IPS DF 4.7 (cell line): ENCODE results near the gene SMTN.
"Not testable (repeated sequence)": the region's sequence is repeated elsewhere in the genome, so short reads cannot be mapped to it uniquely, and the experiment has no call there.

Experiments
- DNase-seq: peaks from one replicate; pipeline ENCODE4 v3.0.0-alpha.2; 2013; ENCODE audit warnings: low spot score; ENCODE audit errors: extremely low read depth

The SMTN gene

GRCh38 chr22:31073125-31073524 lies 8.0 kb upstream of the SMTN start:
- DNase-seq: not testable (repeated sequence)

DNA sequence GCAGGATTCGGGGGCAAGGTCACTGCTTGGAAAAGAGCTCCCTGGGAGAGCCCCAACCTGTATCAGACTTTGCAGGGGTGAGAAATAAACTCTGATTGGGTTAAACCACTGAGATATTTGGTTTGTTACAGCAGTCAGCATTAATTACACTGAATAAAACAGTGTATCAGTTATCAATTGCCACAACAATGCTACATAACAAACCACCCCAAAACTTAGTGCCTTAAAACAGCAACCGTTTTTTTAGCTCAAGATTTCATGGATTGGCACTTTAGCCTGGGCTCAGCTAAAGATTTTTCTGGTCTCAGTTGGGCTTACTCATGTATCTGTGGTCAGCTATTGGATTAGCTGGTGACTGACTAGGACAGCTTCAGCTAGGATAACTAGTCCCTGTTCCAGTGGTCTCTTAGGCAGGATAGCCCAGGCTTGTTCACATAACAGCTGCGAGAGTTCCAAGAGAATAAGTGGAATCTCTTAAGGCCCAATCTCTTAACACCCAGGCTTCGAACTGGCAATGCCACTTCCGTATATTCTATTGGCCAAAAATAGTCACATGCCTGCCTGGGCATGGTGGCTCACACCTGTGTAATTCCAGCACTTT lies 7.5 kb upstream of the SMTN start:
- DNase-seq: not testable (repeated sequence)

DNA sequence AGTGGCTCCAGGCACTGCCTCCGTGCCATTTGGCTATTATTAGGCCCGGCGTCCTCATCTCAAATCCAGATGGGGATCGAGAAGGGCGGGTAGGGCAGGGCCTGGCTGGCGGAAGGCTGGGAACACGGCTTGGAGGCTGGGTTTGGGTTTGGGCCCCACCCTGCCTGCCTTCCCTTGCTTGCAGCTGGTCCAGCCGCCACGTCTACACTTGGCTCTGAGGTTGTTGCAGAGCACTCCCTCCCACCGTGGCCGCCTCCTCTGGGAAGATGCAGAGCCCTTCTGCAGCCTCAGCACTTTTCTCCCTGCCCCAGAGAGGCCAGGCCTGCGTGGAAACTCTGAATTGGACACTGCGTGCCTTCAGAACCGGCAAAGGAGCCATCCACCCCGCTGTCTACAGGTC lies 5.2 kb upstream of the SMTN start:
- no peak for DNase-seq

DNA sequence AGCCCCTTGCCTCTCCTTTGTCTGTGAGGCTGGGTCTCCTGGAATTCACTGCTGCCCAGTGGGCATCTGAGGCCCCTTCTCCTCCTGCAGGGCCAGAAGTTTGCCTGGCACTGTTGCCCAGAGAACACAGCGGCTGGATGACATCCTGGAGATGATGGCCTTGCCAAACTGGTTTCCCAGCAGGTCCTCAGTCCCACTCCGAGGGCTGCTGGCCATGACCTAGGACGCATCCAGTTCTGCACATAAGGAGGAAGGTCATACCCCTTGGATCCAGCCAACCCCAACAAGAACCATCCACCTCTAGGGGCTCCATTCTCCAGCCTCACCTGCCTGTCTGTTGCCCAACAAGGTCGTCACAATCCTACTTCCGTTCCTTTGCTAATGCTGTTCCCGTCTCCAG lies 3.4 kb upstream of the SMTN start:
- no peak for DNase-seq

GRCh38 chr22:31078389-31078788 lies 2.7 kb upstream of the SMTN start:
- not testable (repeated sequence) for DNase-seq

- DNase-seq: no peak
These were observed 1.9 kb upstream of the SMTN start for GRCh38 chr22:31079095-31079642.

DNA sequence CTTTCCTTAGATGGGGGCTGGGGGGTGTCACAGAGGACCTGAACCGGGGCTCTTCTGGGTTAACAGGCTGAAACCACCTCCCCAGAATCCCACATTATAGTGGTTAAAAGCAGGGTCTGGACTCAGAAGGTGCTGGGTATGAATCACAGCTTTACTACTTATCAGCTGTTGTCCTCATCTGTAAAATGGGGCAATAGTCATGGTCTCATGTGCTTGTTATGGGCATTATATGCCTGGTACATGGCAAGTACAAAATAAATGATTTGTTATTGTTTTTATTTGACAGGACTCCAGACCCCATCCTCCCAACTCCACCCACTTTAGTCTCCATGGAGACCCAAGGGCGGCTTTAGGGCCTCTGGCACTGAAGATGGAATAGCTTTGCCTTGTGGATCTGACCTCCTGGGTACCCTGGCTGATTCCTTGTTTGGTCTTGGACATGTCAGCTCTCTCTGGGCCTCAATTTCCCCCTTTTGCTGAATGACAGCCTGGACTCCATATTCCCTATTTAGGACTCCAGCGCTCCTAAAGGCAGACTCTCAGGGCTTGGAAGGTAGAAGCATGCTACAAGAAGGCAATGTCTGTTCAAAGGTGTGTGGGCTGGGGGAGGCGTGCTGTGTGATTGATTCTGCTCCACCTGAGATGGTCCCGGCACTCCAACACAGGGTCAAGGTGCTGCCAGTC lies 812 bp upstream of the SMTN start:
- no peak for DNase-seq

DNA sequence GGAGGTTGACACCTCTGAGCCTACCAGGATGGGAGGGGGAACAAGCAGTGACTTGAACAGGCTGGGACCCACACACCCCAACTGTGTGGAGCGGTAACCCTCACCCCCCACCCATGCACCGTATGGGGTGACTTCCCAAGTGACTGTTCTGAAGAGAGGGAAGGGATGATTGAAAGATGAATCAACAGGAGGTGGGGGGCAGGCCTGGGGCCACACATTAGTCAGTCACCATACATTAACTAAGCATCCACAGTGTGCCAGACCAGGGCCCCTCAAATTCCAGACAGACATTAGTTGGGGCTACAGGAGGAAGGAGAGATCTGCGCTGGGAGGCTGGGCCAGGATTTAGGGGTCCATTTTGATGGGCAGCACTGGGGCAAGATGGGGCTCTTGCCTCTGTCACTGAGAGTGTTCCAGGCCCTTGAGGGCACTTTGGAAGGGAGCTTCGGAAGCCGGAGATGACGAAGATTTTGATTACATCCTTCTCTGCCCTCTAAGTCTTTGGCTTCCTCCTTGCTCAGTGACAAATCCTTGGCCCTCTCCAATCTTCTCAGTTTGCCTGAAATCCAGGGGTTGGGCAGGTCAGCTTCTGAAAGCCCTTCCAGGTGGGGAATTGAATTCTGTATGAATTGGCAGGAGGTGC lies 966 bp downstream of the SMTN start:
- no peak for DNase-seq

DNA sequence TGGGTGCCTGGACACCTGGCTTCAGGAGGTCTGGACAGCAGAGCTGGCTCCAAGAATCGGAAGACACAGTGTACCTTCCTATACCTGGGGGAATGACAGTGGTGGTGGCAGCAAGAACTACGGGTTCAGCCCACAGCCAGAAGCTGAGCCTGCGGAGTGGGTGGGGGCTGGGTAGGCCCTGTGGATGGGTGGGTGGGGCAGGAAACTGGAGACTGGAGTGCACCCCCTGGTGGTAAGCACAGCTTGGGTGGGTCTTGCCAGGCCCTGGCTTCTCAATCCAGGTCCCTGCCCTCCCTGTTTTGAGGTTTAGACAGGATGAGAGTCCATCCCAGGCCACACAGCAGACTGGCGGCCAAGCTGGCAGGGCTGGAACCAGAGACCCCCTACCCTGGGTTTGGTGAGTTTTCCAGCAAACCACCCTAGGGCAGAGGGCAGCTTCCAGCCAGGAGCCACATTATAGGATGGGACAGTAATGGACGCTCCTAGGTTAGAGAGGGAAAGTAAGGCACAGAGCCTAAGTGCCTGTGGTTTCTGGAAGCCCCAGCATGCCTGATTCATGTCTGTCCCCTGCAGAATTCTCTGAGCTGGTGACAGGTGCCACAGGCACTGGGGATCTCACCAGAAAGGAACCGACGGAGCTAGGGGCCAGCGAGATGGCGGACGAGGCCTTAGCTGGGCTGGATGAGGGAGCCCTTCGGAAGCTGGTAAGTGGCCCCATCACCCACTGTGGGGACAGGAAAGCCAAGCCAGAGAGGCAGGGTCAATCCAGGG lies 1.7 kb downstream of the SMTN start:
- DNase-seq: no peak

DNA sequence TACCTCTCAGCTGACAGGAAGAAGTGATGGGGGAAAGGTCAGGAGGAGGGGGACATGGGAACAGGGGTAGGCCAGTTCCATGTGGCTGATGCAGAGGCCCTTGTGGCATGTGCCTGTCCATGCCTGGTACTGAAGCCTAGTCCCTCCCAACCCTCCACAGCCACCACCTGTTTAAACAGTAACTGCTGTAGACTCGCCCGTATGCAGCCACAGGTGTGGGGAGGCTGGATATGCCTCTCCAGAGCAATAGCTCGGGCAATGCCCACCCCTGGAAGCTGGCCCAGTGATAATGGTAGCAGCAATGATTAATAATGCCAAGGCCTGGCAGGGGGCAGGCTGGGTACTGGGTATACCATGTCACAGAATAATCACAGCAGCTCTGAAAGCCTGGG lies 2.3 kb downstream of the SMTN start:
- no peak for DNase-seq

GRCh38 chr22:31083923-31084810 lies 3.0 kb downstream of the SMTN start:
- no peak for DNase-seq

GRCh38 chr22:31084811-31085492 lies 3.8 kb downstream of the SMTN start:
- no peak for DNase-seq

DNA sequence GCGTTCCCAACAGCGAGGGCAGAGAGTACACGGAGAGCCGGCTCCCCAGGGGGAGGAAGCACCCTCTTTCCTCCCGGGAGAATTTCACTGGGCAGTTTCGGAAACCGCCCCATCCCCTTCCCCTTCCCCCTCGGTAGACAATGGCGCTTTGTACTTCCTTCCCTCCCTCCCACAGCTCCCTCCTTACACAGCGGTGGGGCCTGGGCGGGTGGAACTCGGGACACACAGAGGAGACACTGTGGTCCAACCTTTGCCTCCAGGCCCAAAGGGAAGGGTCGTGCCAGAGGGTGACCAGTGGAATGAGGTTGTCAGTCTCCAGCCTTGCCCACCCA lies 4.3 kb downstream of the SMTN start:
- no peak for DNase-seq

DNA sequence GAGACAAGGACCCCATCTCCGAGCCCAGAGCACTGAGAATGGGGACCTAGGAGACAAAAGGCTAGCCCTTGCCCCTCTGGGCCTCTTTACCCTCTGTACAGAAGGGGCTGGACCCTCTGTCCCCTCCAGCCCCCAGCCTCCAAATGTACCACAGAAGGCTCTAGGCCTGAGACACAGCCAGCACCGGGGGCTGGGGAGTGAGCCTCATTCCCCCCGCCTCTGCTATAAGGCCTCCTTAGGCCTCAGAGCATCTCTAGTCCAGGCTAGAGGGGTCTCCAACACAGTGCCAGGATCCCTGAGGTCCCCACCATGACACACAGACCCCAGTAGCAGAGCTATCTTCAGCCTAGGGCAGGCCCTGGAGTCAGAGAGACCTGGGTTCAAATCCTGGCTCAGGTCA lies 4.8 kb downstream of the SMTN start:
- no peak for DNase-seq

GRCh38 chr22:31086703-31087330 lies 5.7 kb downstream of the SMTN start:
- DNase-seq: no peak

DNA sequence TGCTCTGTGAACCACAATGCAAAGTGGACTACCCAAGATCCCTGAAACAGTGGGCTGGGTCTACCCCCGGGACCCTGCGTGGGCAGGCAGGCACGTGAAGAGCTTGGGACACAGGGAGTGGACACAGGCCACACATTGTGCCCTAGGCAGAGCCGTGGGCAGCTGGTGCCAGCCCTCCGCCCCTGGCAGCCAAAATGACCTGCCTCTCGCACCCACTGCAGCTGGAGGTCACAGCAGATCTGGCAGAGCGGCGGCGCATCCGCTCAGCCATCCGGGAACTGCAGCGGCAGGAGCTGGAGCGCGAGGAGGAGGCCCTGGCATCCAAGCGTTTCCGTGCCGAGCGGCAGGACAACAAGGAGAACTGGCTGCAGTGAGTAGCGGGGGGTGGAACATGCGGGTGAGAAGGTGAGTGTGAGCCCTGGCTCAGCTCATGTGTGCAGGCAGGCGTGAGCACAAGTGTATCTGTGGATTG lies 6.7 kb downstream of the SMTN start:
- no peak for DNase-seq

- DNase-seq: no peak
These were observed 7.3 kb downstream of the SMTN start for GRCh38 chr22:31088233-31088986.

DNA sequence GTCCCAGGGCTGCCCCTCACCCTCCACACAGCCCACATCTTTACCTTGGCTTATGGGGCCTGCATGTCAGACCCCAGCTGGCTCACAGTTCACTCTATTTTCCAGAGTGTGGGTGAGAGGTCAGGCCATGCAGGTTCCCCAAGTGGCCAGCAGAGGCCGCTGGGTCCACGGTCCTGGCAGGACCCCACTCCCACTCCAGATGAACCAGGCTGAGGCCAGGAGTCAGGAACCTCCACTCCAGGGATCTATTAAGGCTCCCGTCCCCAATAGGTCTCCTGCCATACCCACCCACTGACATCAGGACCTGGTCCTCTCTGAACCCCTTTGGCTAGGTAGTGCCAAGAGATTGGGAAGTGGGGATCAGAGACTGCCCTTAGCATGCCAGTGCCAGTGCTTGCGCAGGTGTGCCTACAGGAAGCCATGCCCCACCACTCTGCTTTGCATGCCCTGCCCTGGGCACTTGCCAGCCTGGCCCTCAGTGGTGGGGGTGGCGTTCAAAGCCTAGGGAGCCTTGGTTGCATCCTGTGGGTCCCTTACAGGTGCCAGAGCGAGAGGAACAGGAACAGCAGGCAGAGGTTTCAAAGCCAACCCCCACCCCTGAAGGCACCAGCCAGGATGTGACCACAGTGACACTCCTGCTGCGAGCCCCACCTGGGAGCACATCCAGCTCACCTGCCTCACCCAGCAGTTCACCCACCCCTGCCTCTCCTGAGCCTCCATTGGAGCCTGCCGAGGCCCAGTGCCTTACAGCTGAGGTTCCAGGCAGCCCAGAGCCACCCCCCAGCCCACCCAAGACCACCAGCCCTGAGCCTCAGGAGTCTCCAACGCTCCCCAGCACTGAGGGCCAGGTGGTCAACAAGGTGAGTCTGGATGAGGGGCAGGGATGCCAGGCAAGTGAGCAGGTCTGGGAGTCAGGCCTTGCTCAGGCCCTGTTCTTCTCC lies 8.3 kb downstream of the SMTN start:
- no peak for DNase-seq
